A549 (cell line): ENCODE results near the gene CELF1.
"Not testable (repeated sequence)": the region's sequence is repeated elsewhere in the genome, so short reads cannot be mapped to it uniquely, and the experiment has no call there.

ENCODE experiments used
- CBX8 ChIP-seq: fragments of 200-600 bp; sonication (generic); IDR thresholded peaks from 2 replicates; pipeline ENCODE4 v1.6.1; 2016
- CTCF ChIP-seq: fragments of >200 bp; sonication (Bioruptor Twin); formaldehyde crosslinking; IDR thresholded peaks from 3 replicates; pipeline ENCODE4 v1.5.1; 2016
- EHF ChIP-seq: fragments of 250-450 bp; sonication (Bioruptor Pico); IDR thresholded peaks from 2 replicates; pipeline ENCODE4 v1.5.0; 2020; ENCODE audit warnings: mild to moderate bottlenecking
- EP300 ChIP-seq, 2 experiments: fragments of >200 bp; sonication (Bioruptor Twin); formaldehyde crosslinking; IDR thresholded peaks; 2 replicates in 1 of 2; 3 replicates in 1 of 2; pipeline ENCODE4 v1.6.1; 2016 to 2017
- HES2 ChIP-seq: fragments of >200 bp; sonication (Bioruptor Twin); formaldehyde crosslinking; IDR thresholded peaks from 2 replicates; pipeline ENCODE4 v1.6.1; 2016
- JUN ChIP-seq, 2 experiments: fragments of >200 bp; sonication (Bioruptor Twin); formaldehyde crosslinking; IDR thresholded peaks; 2 replicates in 1 of 2; 3 replicates in 1 of 2; pipeline ENCODE4 v1.6.1; 2016 to 2017
- POLR2AphosphoS2 ChIP-seq: conservative IDR thresholded peaks from 2 replicates; pipeline ENCODE4 v1.6.1; 2012; ENCODE audit warnings: low read length, improper control_type of control experiment, inconsistent platforms
- RFX5 ChIP-seq: fragments of 450-650 bp; IDR thresholded peaks from 2 replicates; pipeline ENCODE4 v1.7.1; 2014; ENCODE audit warnings: antibody characterized with exemption, mild to moderate bottlenecking, moderate library complexity
- SMC3 ChIP-seq: fragments of >200 bp; sonication (Bioruptor Twin); formaldehyde crosslinking; IDR thresholded peaks from 3 replicates; pipeline ENCODE4 v1.6.1; 2018; ENCODE audit warnings: inconsistent platforms
- TF ChIP-seq, protein P1 (sequence below): IDR thresholded peaks from 2 replicates; pipeline ENCODE4 v1.6.1; 2012; ENCODE audit warnings: low read depth, borderline replicate concordance
- TF ChIP-seq, protein P2 (sequence below): IDR thresholded peaks from 2 replicates; pipeline ENCODE4 v1.6.1; 2012
- TF ChIP-seq, protein P3 (sequence below): fragments of 450-650 bp; IDR thresholded peaks from 2 replicates; pipeline ENCODE4 v1.6.1; 2014; ENCODE audit warnings: antibody characterized with exemption
- TF ChIP-seq, protein P4 (sequence below): IDR thresholded peaks from 2 replicates; pipeline ENCODE4 v1.6.1; 2012

- not testable (repeated sequence) for TF ChIP-seq CTCF; RFX5; HES2; EHF (CRISPR knock-in tag); JUN (IDR thresholded peaks at IDR 0.05); POLR2AphosphoS2; CBX8; SMC3; EP300 (IDR thresholded peaks at IDR 0.05)
- TF ChIP-seq, protein P1, sequence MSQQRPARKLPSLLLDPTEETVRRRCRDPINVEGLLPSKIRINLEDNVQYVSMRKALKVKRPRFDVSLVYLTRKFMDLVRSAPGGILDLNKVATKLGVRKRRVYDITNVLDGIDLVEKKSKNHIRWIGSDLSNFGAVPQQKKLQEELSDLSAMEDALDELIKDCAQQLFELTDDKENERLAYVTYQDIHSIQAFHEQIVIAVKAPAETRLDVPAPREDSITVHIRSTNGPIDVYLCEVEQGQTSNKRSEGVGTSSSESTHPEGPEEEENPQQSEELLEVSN = not testable (repeated sequence)
- TF ChIP-seq, protein P2, sequence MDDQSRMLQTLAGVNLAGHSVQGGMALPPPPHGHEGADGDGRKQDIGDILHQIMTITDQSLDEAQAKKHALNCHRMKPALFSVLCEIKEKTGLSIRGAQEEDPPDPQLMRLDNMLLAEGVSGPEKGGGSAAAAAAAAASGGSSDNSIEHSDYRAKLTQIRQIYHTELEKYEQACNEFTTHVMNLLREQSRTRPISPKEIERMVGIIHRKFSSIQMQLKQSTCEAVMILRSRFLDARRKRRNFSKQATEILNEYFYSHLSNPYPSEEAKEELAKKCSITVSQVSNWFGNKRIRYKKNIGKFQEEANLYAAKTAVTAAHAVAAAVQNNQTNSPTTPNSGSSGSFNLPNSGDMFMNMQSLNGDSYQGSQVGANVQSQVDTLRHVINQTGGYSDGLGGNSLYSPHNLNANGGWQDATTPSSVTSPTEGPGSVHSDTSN = not testable (repeated sequence)
- TF ChIP-seq, protein P3, sequence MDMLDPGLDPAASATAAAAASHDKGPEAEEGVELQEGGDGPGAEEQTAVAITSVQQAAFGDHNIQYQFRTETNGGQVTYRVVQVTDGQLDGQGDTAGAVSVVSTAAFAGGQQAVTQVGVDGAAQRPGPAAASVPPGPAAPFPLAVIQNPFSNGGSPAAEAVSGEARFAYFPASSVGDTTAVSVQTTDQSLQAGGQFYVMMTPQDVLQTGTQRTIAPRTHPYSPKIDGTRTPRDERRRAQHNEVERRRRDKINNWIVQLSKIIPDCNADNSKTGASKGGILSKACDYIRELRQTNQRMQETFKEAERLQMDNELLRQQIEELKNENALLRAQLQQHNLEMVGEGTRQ = not testable (repeated sequence)
- TF ChIP-seq, protein P4, sequence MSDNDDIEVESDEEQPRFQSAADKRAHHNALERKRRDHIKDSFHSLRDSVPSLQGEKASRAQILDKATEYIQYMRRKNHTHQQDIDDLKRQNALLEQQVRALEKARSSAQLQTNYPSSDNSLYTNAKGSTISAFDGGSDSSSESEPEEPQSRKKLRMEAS = not testable (repeated sequence)
Measured at GRCh38 chr11:47546274-47546673, 6.7 kb downstream of the CELF1 start.
